Activated CD8-positive, alpha-beta T cell treated with anti-CD3 and anti-CD28 coated beads for 36 hours (primary cell): Measurements from ENCODE around the gene SYNPO. TPM values are rescaled to one million over a fixed set of nuclear protein-coding genes. Genes with fewer than 3 reads are reported as not detected.

ENCODE experiments used
- ATAC-seq: fragments of 200-7000 bp; cut with Tn5 transposase; one replicate; pipeline ENCODE4 v1.10.0; 2021; ENCODE audit warnings: mild to moderate bottlenecking, moderate library complexity
- CTCF ChIA-PET: fragments of 350-600 bp; sonication (Branson Sonifier 250); formaldehyde crosslinking; loops from one replicate; lab custom pipeline; 2021; ENCODE audit warnings: antibody characterized with exemption; lab: Charles Lee
- POLR2A ChIA-PET: fragments of 350-600 bp; sonication (Branson Sonifier 250); formaldehyde crosslinking; loops from one replicate; lab custom pipeline; 2021; ENCODE audit warnings: antibody characterized with exemption; lab: Charles Lee
- DNase-seq: peaks from one replicate; pipeline ENCODE4 v3.0.0-alpha.2; 2020
- H3K27ac Mint-ChIP-seq: one replicate; pipeline ENCODE4 v1.8.0; 2021; ENCODE audit warnings: mild to moderate bottlenecking, mixed read lengths
- H3K27me3 Mint-ChIP-seq: one replicate; pipeline ENCODE4 v1.8.0; 2021; ENCODE audit warnings: mixed read lengths
- H3K36me3 Mint-ChIP-seq: one replicate; pipeline ENCODE4 v1.8.0; 2021; ENCODE audit warnings: low read depth, mixed read lengths
- H3K4me1 Mint-ChIP-seq: one replicate; pipeline ENCODE4 v1.8.0; 2021; ENCODE audit warnings: low read depth, mixed read lengths
- H3K4me3 Mint-ChIP-seq: one replicate; pipeline ENCODE4 v1.8.0; 2021; ENCODE audit warnings: mild to moderate bottlenecking, moderate library complexity, mixed read lengths
- H3K9me3 Mint-ChIP-seq: one replicate; pipeline ENCODE4 v1.8.0; 2021; ENCODE audit warnings: mixed read lengths
- CTCF ChIP-seq: fragments of 200-600 bp; IDR thresholded peaks from one replicate; pipeline ENCODE4 v1.8.0; 2022; ENCODE audit warnings: antibody characterized with exemption, mild to moderate bottlenecking
- intact Hi-C: fragments of 100-400 bp; cut with micrococcal nuclease; formaldehyde crosslinking; loops from one replicate; pipeline ENCODE4 v1.10.0; 2022
- total RNA-seq, 2 experiments: library from RNA; stranded (reverse); gene quantifications; one replicate each; pipeline ENCODE4 v1.2.3, GENCODE V29; 2021

The SYNPO gene
- total RNA-seq, 2 experiments from 2014 or later: 0.18 to 0.22 TPM

- peak; percentile 69 for ATAC-seq
- intact Hi-C loops: no loop called here
- no peak for TF ChIP-seq CTCF
- CTCF ChIA-PET: no interaction called here
- POLR2A ChIA-PET: no interaction called here
- Mint-ChIP-seq H3K27me3 (peaks cover 15% of the 10 kb centered on the region), H3K4me1 (peaks cover 3% of the 10 kb centered on the region), H3K36me3 (no peaks in the 10 kb centered on the region), H3K9me3 (no peaks in the 10 kb centered on the region), H3K4me3 (peak overlapping the region; percentile 68), H3K27ac (no peak overlapping the region)
- peak; percentile 30 for DNase-seq
Observed at GRCh38 chr5:150671509-150672236, 31.2 kb downstream of the SYNPO start.

DNA sequence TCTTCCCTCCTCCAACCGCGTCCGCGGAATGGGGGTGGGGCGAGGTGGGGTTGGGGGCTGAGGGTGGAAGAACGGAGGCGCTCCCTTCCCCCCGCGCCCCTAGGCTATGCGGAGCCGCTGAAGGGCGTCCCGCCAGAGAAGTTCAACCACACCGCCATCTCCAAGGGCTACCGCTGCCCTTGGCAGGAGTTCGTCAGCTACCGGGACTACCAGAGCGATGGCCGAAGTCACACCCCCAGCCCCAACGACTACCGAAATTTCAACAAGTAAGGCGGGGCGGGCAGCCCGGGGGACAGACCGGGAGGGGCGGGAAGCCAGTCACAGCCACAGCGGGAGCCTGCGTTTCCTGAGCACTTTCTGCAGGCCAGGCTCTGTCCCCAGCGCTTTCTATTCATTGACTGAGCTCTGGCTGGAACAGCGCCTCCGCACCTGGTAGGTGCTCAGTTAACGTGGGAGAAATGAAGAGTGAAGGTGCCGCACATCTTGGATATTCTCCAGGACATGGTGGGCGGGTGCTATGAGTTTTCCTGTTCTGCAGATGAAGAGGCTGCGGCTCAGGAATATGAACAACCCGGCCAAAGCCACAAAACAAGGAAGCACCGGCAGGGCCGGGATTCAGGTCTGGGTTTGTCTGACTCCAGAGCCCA is 31.9 kb downstream of the SYNPO start:
- no peaks in the 10 kb centered on the region for H3K36me3 Mint-ChIP-seq
- peaks cover 15% of the 10 kb centered on the region for H3K27me3 Mint-ChIP-seq
- H3K27ac Mint-ChIP-seq: no peak overlapping the region
- no peaks in the 10 kb centered on the region for H3K9me3 Mint-ChIP-seq
- H3K4me1 Mint-ChIP-seq: peaks cover 3% of the 10 kb centered on the region
- H3K4me3 Mint-ChIP-seq: peak overlapping the region; percentile 68
- CTCF ChIA-PET: no interaction called here
- TF ChIP-seq CTCF: no peak
- DNase-seq (peak; percentile 41), ATAC-seq (peak; percentile 69)
- intact Hi-C loops: no loop called here
- POLR2A ChIA-PET: interaction anchor here (1.3 kb wide), 1 partner anchor 175 kb away, joined by 3 read pairs; no protein-coding TSS in a partner anchor

DNA sequence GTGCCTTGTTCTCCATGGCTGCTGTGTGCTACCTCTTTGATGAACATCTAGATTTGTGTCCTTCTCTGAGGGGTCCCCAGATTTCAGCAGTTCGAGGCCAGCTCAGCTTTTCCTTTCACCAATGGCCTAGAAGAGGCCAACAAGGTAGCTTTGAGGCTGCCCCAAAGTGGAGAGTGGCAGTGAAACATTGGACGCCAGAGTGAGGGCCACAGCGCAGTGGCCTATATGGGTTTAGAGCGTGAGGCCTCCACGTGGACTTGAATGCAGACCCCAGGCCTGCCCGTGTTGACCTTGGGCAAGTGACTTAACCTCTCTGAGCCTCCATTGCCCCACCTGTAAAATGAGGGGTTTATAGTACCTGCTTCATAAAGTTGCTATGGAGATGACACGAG is 32.4 kb downstream of the SYNPO start:
- peaks cover 3% of the 10 kb centered on the region for H3K4me1 Mint-ChIP-seq
- ATAC-seq (no peak), DNase-seq (no peak)
- H3K9me3 Mint-ChIP-seq: no peaks in the 10 kb centered on the region
- intact Hi-C loops: no loop called here
- CTCF ChIA-PET: interaction anchor here (1.2 kb wide), 1 partner anchor 174 kb away, joined by 3 read pairs; no protein-coding TSS in a partner anchor
- no peaks in the 10 kb centered on the region for H3K36me3 Mint-ChIP-seq
- TF ChIP-seq CTCF: no peak
- peaks cover 15% of the 10 kb centered on the region for H3K27me3 Mint-ChIP-seq
- peak overlapping the region; percentile 68 for H3K4me3 Mint-ChIP-seq
- H3K27ac Mint-ChIP-seq: no peak overlapping the region
- POLR2A ChIA-PET: interaction anchor here (1.3 kb wide), 1 partner anchor 174 kb away, joined by 3 read pairs; no protein-coding TSS in a partner anchor

DNA sequence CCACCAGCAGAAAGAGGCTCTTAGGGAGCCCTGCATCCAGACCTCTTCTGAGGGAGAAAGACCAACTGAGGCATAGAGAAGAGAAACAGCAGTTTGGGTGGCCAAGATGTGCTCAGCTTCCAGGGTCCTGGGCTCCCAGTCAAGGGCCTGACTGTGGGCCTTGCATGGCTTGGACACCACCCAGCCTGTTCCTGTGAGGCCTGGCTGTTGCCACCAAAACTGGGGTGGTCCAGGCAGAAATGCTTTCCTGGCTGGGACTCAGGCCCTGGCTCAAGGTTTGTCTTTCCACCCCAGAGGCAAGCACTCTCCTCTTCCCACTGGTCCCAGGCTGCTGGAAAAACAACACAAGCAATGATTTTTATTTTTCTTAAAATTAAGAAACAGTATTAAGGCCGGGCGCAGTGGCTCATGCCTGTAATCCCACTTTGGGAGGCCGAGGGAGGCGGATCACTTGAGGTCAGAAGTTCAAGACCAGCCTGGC is 33.9 kb downstream of the SYNPO start:
- Mint-ChIP-seq H3K27ac (no peak overlapping the region), H3K9me3 (no peaks in the 10 kb centered on the region), H3K27me3 (peaks cover 14% of the 10 kb centered on the region), H3K4me3 (no peak overlapping the region), H3K4me1 (peaks cover 3% of the 10 kb centered on the region), H3K36me3 (no peaks in the 10 kb centered on the region)
- DNase-seq: no peak
- CTCF ChIA-PET: interaction anchor here (1.0 kb wide), 1 partner anchor 26 kb away, joined by 4 read pairs; the partner anchor contains the start of gene RBM22
- POLR2A ChIA-PET: interaction anchor here (0.7 kb wide), 1 partner anchor 307 kb away, joined by 3 read pairs; no protein-coding TSS in a partner anchor
- intact Hi-C loops: no loop called here
- ATAC-seq: no peak
- no peak for TF ChIP-seq CTCF
